ENCODE results near the gene MTHFSD. TPM values are rescaled to one million over a fixed set of nuclear protein-coding genes. Genes with fewer than 3 reads are reported as not detected.
A peak's percentile ranks its signal among the peaks of the same experiment; 100 is the strongest.

The MTHFSD gene
- total RNA-seq, 1 experiment from 2014 or later, result 4.7 TPM

DNA sequence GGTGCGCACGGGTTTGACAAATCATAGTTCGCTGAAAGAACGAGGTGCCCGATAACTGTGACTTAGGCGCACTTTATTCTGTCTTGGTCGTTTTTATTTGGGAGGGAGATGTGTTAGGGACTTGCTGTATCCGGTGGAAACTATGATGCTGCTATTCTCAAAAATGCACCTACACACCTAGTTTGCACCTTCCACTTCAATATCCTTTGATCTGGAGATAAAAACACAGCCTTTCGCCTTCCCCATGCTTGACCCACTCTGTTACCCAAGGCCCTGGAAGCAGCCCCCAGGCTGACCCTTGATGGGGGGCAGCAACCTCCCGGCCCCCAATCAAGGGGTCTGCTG is 59.7 kb downstream of the MTHFSD start:
- H3K9me3 Mint-ChIP-seq, result peaks cover 0 to 5% of the 10 kb centered on the region in 2 experiments; a peak in 1 of 5 replicates
- Histone ChIP-seq H3K9me3 (ENCODE audit: control insufficient read depth, low read depth, low read length) (no peaks in the 10 kb centered on the region), H3K4me2 (ENCODE audit: insufficient read depth, insufficient read length, low read length) (peak overlapping the region; percentile 3), H4K5ac (ENCODE audit: insufficient read length, low read depth, low read length) (no peak overlapping the region), H4K20me1 (ENCODE audit: control insufficient read depth, insufficient read depth, insufficient read length) (no peaks in the 10 kb centered on the region), H3K27ac (ENCODE audit: insufficient read length, low read depth, low read length) (no peak overlapping the region), H2BK12ac (ENCODE audit: insufficient read length, low read depth, low read length) (no peak overlapping the region), H2AFZ (ENCODE audit: low read length) (no peak overlapping the region), H3K27me3 (ENCODE audit: insufficient read depth, low read length) (peaks cover 93% of the 10 kb centered on the region), H3K79me2 (ENCODE audit: insufficient read depth, low read length) (no peaks in the 10 kb centered on the region), H3K56ac (ENCODE audit: insufficient read length, low read depth, low read length) (no peak overlapping the region), H3K14ac (ENCODE audit: insufficient read depth, low read length) (no peak overlapping the region), H3K23ac (ENCODE audit: insufficient read length, low read depth, low read length) (no peak overlapping the region), H4K8ac (replicated peaks; ENCODE audit: insufficient read length, low read depth, low read length) (no peak overlapping the region), H3K18ac (ENCODE audit: insufficient read length, low read depth, low read length) (no peak overlapping the region), H3K79me1 (ENCODE audit: insufficient read depth, low read depth, low read length, poor library complexity, severe bottlenecking) (no peaks in the 10 kb centered on the region), H2BK120ac (ENCODE audit: low read depth, low read length, poor library complexity, severe bottlenecking) (no peak overlapping the region), H3T11ph (ENCODE audit: low read length) (no peak overlapping the region), H2BK20ac (ENCODE audit: low read depth, low read length, poor library complexity, severe bottlenecking) (no peak overlapping the region), H3K4ac (ENCODE audit: low read depth, low read length) (no peak overlapping the region), H3K9ac (ENCODE audit: extremely low read depth, insufficient read length, low read length) (no peak overlapping the region), H2BK5ac (ENCODE audit: insufficient read length, low read length) (no peak overlapping the region), H2AK5ac (ENCODE audit: insufficient read length, low read length) (no peak overlapping the region), H2BK15ac (ENCODE audit: low read depth, low read length) (no peak overlapping the region), H4K91ac (ENCODE audit: insufficient read length, low read depth, low read length) (no peak overlapping the region), H3K4me1 (ENCODE audit: insufficient read depth, low read length) (no peaks in the 10 kb centered on the region), H3K23me2 (ENCODE audit: insufficient read length, low read depth, low read length, poor library complexity, severe bottlenecking) (no peaks in the 10 kb centered on the region)
- WGBS (ENCODE audit: extremely low coverage, insufficient read length, low lambda C conversion rate), result no CpG with 5 or more reads among the region's 10 CpGs
- DNase-seq, result no peak
- H3K36me3 Mint-ChIP-seq (ENCODE audit: insufficient read depth in 1 of 3, low read depth in 3 of 3), result no peaks in the 10 kb centered on the region; a peak in 1 of 7 replicates
- TF ChIP-seq, protein P1, sequence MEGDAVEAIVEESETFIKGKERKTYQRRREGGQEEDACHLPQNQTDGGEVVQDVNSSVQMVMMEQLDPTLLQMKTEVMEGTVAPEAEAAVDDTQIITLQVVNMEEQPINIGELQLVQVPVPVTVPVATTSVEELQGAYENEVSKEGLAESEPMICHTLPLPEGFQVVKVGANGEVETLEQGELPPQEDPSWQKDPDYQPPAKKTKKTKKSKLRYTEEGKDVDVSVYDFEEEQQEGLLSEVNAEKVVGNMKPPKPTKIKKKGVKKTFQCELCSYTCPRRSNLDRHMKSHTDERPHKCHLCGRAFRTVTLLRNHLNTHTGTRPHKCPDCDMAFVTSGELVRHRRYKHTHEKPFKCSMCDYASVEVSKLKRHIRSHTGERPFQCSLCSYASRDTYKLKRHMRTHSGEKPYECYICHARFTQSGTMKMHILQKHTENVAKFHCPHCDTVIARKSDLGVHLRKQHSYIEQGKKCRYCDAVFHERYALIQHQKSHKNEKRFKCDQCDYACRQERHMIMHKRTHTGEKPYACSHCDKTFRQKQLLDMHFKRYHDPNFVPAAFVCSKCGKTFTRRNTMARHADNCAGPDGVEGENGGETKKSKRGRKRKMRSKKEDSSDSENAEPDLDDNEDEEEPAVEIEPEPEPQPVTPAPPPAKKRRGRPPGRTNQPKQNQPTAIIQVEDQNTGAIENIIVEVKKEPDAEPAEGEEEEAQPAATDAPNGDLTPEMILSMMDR (conservative IDR thresholded peaks at IDR 0.05), result no peak
- peak overlapping the region in 1 of 2 experiments; percentile 61; a peak in 2 of 5 replicates for H3K4me3 Mint-ChIP-seq
- no peak overlapping the region for H3K27ac Mint-ChIP-seq
- H3K27me3 Mint-ChIP-seq (ENCODE audit: low read depth), result peaks cover 99% of the 10 kb centered on the region
- peaks cover 17 to 47% of the 10 kb centered on the region in 2 experiments for H3K4me1 Mint-ChIP-seq
